GM18867 (cell line): Measurements from ENCODE around the gene GALNT18.

ENCODE experiments used
- ATAC-seq: cut with Tn5 transposase; IDR thresholded peaks from one replicate; pipeline ENCODE4 v1.9.1; 2021; ENCODE audit warnings: mild to moderate bottlenecking, moderate library complexity; ENCODE audit not compliant: unreplicated experiment

Gene GALNT18

GRCh38 chr11:11253995-11254394 lies 367.8 kb downstream of the GALNT18 start:
- no peak for ATAC-seq

DNA sequence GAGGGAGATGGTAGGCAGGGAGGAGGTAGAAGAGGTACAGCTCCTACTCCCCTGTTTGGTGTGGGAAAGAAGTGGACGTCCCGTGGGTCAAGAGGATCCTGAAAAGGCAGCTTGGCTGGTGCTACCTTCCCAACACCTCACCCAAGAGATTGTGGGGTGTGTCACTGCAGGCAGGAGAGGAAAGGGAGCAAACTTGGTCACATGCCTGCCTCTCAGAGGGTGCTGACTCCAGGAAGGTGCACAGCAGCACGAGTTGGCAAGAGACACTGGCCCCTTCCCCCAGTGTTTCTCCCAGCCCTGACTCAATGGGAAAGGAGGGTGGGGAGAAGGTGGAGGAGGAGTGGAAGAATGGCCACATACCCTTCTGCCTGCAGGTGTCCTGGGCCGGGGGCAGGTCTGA lies 368.3 kb downstream of the GALNT18 start:
- ATAC-seq = no peak

DNA sequence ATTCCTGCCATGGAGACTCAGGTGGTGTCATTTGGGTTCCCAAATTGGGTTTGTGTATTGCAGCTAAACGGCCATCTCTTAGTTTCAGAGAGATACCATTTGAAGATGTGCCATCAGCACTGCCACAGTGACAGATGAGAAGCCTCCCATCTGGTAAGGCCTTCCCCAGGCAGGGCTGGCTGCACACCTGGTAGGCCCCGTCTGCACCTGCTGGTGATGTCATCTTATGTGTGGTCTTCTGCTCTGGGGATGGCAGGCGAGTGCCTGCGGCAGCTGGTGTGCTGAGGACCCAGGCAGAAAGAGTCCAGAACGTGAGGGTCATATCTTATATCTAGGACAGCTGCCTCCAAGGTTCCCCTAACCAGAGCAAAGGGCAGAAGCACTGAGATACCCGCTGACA lies 369.4 kb downstream of the GALNT18 start:
- no peak for ATAC-seq

DNA sequence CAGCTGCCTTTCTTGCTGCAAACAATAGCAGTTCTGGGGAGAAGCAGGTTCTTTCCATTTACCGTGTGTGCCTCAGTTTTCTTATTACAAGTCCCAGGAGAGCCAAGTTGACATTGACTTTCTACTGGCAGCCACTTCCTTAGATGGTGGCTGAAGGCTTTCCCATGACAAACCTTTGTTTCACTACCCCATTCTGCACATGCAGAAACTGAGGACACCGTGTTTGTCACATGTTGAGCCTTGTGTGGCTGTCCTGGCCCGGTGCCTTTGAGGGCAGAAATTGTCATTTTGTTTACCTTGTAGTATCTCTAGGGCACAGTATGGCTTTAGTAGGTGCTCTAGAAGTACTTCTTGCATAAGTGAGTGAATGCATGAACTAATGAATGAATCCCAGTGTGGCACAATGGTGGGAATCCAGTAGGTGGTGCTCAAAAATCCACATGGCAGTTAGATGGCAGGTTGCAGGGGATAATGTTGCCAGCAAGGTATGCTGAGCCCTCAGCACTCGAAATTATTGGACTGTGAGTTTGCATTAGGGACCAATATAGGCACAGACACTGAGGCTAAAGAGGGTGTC lies 370.3 kb downstream of the GALNT18 start:
- ATAC-seq = peak; percentile 56

- ATAC-seq = no peak
Measured at GRCh38 chr11:11250470-11250869, 371.3 kb downstream of the GALNT18 start.

GRCh38 chr11:11247576-11247975 lies 374.2 kb downstream of the GALNT18 start:
- ATAC-seq = no peak

GRCh38 chr11:11247086-11247485 lies 374.7 kb downstream of the GALNT18 start:
- ATAC-seq = no peak

DNA sequence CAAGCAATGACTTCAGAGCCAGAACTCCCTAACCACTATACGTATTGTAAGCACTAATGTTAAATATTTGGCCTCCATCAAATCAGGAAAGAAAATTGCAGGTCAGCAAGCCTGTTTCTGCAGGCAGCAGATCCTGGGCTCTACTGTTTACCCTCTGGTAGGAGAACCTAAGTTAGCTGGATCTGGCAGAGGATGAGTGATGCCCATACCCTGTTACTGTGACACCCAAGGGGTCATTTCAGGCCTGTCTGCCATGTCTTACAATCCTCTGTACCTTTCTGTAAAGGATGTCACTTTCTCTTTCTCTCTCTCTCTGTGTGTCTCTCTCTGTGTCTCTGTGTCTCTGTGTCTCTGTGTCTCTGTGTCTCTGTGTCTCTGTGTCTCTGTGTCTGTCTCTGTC lies 375.6 kb downstream of the GALNT18 start:
- ATAC-seq = no peak

GRCh38 chr11:11245453-11245852 lies 376.4 kb downstream of the GALNT18 start:
- ATAC-seq = no peak

GRCh38 chr11:11244470-11245080 lies 377.2 kb downstream of the GALNT18 start:
- peak; percentile 16 for ATAC-seq

- ATAC-seq = peak; percentile 36
Measured at GRCh38 chr11:11243590-11244469, 378.0 kb downstream of the GALNT18 start.

GRCh38 chr11:11243209-11243589 lies 378.6 kb downstream of the GALNT18 start:
- no peak for ATAC-seq

- ATAC-seq = no peak
Measured at GRCh38 chr11:11241284-11241683, 380.5 kb downstream of the GALNT18 start.

- ATAC-seq = no peak
Measured at GRCh38 chr11:11239959-11240358, 381.8 kb downstream of the GALNT18 start.

DNA sequence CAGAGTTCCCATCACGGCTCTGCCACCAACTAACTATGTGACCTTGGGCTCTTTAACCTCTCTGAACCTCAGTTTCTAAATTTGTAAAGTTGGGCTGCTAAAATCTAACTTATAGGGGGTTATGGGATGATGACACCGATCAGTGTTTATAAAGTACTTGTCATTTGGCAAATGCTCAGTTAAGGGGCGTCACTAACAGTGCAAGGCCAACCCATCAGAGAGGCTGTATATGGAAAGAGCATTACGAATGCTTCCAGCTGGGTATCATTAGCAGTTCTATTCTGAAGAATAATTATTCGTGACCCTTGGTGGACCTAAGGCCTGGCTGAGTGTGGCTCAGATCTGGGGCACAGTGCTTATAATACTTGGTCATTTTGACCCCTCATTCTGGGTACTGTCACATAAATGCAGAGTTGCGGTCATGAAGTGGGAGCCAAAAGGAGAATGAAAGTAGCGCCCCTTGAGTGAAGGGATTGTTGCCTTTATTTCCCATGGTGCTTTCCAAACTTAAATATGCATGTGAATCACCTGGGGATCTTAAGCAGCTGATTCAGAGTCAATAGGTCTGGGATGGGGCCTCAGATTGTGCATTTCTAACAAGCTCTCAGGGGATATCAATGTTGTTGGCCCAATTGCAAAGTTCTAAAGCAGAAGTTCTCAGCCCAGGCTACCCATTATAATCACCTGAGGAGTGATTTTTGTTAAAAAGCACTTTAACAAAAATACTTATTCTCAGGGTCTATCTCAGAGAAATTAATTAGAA lies 384.6 kb downstream of the GALNT18 start:
- ATAC-seq = no peak

- ATAC-seq = no peak
Measured at GRCh38 chr11:11236498-11237059, 385.2 kb downstream of the GALNT18 start.

DNA sequence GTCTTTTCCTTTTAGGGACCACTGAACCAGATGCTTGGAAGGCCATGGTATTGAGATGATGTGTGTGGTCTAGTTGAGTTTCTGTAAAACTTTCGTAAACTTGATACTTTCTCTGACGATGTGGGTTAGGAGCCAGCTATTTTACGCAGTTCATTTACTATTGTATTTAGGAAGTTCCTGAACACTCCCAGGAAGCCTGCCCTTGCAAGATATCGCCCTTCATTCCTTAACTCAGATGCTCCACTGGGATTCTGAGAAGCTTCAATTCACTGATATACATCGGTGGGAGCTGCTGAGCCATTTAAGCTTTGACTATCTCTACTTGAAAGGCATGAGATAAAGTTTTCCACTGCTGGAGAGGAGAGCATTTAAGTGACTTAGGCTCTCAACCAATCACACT lies 390.0 kb downstream of the GALNT18 start:
- no peak for ATAC-seq

DNA sequence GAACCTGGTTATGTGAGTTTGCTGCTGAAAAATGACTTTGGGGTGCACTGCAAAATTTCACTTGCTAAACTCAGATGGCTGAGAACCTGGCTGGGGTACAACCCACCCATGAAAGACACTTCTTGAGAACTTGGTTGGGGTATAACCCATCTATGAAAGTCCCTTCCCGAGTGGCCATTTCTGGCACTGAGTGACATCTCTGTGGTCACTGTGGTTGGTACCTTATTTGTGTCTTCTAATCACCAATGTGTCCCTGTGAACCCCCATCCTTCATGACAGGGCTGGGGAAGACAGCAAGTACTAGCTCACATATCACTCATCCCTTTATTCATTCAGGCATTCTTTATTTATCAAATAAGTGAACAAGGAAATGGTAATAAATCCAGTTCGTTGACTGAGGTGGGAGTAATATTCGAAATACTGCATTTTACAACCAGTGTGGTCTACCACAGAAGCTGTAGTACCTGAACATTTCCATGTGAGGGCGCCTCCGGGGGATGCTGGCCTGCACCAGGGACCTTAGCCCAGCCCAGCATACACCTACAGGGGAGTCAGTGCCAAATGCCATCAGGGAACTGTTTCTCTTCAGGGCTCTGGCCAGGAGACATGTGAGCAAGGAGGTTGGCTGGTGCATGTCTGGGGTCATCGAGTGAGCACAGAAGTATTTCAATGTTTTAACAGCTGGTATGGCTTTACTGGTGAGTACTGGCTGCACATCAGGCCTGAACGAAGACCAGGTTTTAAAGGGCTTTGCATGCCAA lies 390.8 kb downstream of the GALNT18 start:
- ATAC-seq = no peak

DNA sequence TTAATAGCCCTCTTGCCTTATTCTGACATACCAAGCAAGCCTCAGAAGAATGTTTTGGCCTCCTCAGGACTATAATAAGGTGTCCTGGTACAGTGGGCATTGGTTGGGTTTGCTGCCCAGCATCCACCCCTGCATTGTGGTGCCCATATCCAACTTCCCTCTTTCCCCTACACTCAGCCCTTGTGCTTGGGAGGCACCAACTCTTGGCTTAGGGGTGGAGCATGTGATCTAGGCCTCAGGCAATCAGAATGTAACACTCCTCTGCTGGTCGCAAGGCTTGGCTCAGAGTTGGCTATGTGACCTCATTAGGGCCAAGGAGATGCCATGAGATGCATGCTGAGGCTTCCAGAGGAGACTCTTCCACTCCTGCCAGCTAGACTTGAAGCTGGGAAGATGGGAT lies 391.7 kb downstream of the GALNT18 start:
- no peak for ATAC-seq

DNA sequence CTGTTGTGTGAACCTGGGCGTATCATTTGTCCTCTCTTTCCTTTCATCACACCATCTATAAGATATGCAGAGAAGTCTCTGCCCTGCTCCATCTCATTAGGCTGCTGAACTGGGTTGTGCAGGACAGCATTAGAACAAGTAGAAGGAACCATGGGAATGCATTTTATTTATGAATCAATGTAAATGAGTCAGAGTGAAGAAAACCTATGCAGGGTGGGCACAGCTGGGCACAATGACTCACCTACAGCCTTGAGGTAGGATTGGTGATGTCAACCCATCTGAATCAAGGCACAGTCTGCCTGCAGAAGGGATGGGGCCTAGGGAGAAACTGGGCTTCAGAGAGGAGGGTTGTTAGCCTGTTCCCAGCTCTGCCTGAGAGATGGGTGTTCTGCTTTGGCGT lies 392.2 kb downstream of the GALNT18 start:
- ATAC-seq = no peak
